Esophagus squamous epithelium (tissue), 4 donors: ENCODE data around the gene CERKL.

Experiments
- CTCF ChIP-seq, 6 experiments: fragments of 450-650 bp in 4 of 6; fragments of 200-600 bp in 2 of 6; sonication (generic) in 2 of 6; IDR thresholded peaks; one replicate each; pipeline ENCODE4 v1.5.1; 2016 to 2019; ENCODE audit warnings: antibody characterized with exemption in 6 of 6, mild to moderate bottlenecking in 4 of 6, moderate library complexity in 4 of 6
- POLR2A ChIP-seq, 4 donors: fragments of 450-650 bp; IDR thresholded peaks; one replicate each; pipeline ENCODE4 v1.6.1; 2017; ENCODE audit warnings: antibody characterized with exemption in 4 of 4, mild to moderate bottlenecking in 4 of 4, moderate library complexity in 3 of 4

DNA sequence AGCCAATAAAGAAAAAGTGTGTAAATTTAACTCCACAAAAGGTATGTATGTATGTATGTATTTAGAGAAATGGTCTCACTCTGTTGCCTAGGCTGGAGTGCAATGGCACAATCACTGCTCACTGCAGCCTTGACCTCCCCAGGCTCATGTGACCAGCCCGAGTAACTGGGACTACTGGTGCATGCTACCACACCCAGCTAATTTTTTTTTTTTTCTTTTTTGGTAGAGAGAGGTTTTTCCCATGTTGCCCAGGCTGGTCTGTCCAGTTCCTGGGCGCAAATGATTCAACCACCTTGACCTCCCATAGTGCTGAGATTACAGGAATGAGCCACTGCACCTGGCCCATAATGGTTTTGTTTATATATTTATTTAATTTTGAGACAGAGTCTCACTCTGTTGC is 67.1 kb downstream of the CERKL start:
- TF ChIP-seq CTCF (IDR thresholded peaks at IDR 0.05) (no peak), POLR2A (IDR thresholded peaks at IDR 0.05) (no peak)
